Measurements from ENCODE around the gene TLL2.

The TLL2 gene

DNA sequence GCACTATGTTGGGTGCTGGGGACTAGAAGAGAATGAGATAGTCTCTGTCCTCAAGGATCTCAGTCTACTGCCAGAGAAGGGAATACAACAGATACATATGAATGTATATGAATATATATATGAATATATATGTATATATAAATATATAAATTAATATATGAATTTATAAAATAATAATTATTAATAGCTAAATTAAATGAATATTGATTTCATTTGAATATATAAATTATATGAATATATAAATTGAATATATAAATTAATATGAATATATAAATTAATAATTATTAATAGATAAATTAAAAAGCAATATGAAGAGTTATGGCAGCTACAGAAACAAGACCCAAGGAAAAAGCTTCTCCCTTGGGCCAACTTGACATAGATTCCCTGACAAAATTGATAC is 95.1 kb downstream of the TLL2 start:
- no peak for DNase-seq

DNA sequence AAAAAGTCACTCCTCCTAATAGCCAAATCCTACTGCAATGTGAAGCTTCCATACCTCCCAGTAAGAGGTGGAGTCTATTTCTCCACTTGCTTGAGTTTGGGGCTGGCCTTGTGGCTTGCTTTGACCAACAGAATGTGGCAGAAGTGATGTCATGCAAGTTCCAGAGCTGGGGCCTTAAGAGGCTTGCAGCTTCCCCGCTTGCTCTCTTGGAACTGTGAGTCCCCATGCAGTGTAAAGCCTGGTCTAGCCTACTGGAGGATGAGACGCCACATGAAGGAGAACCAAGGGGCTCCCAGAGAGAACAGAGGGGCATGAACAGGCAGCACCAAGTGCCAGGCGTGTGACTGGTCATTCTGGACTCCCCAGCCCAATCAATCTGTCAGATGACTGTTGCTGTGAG is 96.3 kb downstream of the TLL2 start:
- DNase-seq, result no peak

- no peak for DNase-seq
These were observed 97.1 kb downstream of the TLL2 start for GRCh38 chr10:96416643-96417042.

- no peak for DNase-seq
These were observed 97.7 kb downstream of the TLL2 start for GRCh38 chr10:96415891-96416554.

GRCh38 chr10:96415150-96415890 is 98.4 kb downstream of the TLL2 start:
- DNase-seq, result no peak

- no peak for DNase-seq
These were observed 99.4 kb downstream of the TLL2 start for GRCh38 chr10:96414303-96414702.

DNA sequence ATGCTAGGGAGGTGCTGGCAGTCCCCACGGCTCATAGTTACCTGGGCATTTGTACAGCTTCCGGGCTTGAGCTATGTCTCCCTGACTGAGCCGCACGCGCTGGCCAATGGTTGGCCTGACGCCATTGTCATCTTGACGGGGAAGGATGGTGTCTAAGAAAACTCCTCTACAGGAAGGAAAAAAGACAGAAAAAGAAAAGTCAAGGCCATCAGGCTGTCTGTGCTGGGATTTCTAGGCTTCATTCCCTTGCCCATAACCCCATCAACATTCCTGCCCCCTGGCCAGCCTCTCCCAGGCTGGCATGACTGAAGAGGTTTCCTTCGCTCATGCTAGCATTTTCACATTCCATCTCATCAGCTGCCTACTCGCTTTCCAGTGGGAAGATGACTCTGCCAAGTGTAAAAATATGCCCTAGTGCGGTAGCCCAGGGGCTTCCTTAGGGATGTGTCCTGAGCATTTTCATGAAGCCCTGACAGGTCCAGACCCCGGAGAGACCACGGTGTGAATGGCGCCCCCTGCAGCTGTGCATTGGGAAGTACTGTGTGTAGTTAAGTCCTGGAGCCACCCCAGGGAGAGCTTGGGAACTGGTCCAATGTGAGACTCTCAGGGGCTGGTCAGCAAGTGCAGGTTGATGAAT is 100.5 kb downstream of the TLL2 start:
- DNase-seq, result no peak

GRCh38 chr10:96411716-96412320 is 101.9 kb downstream of the TLL2 start:
- no peak for DNase-seq

GRCh38 chr10:96410296-96410695 is 103.4 kb downstream of the TLL2 start:
- no peak for DNase-seq

DNA sequence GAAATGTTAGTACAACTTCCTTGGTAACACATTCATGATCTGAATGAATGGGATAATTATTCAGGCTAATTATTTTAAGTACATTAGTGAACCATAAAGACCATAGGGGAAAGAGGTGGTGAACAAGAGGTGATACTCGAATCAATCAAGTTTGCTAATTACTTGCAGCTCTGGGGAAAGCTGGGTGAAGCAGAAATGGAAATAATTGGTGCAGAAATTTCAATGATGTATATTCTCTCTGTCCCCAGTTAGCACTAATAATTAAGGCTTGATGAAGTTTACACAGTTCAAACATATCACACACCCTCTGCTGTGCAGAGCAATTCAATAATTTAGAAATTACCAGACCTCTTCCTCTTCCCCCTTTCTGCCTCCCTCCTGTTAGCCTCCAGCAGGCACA is 105.5 kb downstream of the TLL2 start:
- DNase-seq, result no peak

- no peak for DNase-seq
These were observed 106.1 kb downstream of the TLL2 start for GRCh38 chr10:96407560-96408069.

- no peak for DNase-seq
These were observed 107.6 kb downstream of the TLL2 start for GRCh38 chr10:96406091-96406490.

DNA sequence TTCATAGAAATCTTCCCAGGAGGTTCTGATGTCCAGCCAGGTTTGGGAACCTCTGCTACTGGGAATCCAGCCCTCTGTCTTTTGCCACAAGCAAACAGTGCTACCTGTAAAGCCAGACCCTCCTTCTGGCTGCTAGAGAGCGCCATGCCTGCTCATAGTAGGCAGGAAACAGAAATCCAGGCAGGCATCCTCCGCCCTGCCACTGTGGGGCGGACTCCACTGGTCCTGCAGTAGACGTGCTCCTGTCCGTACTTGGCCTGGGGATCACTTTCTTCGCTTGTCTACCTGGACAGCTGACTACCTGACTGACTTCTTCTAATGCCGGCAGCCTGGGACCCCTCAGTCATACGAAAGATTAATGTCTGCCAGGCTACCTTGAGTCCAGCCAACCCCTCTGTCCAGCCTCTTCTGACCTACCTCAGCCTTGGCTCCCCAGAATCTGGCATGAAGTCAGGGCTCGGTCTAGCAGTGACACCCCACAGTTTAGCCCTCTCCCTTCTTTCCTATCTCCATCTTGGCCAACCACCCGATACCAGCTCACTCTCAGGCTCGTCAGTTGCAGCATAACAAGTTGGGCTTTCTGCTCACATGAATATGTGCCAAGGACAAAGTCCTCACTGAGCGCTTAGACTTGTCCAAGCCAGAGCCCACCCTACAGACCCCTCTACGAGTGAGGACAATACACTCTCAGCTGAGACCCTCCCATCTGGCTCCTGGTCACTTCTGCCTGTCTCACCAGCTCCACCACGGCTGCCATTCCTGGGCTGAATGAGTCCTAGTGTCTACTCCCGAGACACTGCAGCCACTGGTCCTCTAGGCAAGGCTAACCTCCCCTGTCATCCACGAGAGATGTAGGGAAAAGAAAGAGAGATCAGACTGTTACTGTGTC is 111.1 kb downstream of the TLL2 start:
- no peak for DNase-seq

GRCh38 chr10:96401036-96401435 is 112.7 kb downstream of the TLL2 start:
- DNase-seq, result no peak

GRCh38 chr10:96400465-96400864 is 113.3 kb downstream of the TLL2 start:
- DNase-seq, result no peak

DNA sequence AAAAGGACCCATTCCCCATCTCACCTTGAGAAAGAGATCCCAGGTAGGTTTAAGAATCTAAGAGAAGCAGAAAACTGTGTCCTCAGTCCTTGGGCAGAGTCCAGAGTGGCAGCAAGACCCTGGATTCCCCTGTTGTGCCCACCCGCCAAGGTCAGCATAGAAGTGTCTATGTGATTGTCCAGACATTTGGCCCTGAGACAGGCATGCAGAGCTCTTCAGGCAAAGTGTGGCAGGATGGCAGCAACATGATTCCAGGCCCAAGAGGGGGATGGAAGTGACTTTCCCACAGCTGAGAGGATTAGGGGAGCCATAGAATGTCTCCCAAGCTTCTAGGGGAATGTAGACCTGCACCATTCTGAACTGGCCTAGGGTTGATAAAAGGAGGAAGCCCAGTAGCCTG is 115.8 kb downstream of the TLL2 start:
- DNase-seq, result no peak

DNA sequence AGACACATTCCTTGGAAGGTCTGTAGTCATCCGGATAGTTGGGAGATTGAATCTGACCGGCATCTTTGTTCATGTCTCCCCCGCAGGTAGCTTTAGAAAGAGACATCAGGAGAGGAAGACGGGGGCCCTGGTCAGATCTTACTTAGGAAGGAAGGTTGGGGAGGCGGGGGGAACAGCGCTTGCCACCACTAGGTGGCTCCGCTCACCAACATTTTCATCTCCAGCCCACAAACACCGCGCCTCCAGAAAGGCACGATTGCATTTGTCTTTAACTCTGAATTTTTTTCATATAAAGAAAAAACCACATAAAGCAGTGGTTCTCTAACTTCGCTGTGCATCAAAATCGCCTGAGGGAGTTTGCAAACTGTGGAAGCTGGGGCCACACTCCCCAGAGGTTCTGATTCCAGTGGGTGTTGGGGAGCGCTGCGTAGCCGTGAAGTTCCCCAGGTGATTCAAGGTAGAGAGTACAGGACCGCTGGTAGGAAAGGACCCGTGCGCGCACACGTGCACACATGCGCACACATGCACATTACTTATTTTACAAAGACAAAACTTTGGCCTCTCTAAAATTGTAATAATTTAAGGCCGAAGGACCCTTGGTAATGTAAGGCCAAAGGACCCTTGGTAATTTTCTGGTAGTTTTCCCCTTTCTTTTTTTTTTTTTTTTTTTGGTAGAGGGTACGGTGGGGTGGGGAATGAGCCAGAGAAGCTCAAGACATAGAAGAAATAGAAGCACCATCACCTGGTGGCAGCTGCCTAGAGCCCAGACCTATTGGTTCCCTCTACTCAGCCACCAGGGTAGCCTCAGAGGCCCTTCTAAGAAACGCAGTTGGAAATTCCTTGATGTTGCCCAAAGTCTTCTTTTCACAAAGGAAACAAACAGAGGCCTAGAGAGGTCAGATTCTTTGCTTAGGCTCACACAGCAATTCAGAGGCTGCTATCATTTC is 117.5 kb downstream of the TLL2 start:
- peak; percentile 3 for DNase-seq

DNA sequence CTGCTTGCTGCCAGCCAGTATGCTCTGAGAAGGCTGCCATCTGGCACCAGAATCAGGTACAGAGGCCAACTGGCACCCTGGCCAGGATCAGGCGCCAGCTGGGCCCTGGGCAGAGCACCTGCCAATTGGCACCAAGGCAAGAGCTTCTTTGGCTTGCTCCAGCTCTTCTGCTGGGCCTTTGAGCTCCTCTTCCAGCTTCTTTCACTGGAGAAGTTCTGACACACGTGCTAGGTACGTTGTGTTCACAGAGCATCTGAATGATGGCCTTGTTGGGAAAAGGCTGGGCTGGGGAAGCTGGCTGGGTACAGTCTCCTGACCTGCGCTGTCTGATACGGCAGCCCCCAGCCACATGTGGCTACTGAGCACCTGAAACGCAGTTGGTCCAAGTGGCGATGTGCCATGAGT is 123.3 kb downstream of the TLL2 start:
- DNase-seq, result peak; percentile 73

DNA sequence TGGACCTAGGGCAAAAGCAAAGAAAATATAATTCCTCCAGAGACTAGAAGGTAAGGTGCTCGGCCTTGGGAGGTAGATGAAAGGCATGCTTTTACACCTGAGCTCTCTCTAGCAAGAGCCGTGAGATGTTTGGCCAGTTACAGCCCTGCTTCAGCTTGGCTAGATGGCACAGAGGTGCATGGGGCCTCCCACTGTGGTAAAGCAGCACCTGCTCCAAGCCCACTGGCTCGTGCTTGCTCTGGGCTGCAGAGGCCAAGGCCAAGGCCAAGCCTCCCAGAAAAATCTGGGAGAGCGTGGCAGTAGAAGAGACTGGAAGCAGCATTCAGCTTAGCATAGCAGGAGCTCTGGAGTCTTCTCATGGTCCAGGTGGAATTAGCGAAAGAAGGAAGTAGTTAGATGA is 123.9 kb downstream of the TLL2 start:
- DNase-seq, result no peak

GRCh38 chr10:96387601-96388000 is 126.1 kb downstream of the TLL2 start:
- no peak for DNase-seq

- no peak for DNase-seq
These were observed 126.6 kb downstream of the TLL2 start for GRCh38 chr10:96387161-96387560.

Measured in DMS 273 treated with DMSO at 0.1 percent for 48 hours (cell line).